Left cardiac atrium (tissue), 4 donors: ENCODE data around the gene PSRC1. TPM values are rescaled to one million over a fixed set of nuclear protein-coding genes. Genes with fewer than 3 reads are reported as not detected.

Source experiments
- ATAC-seq, 2 donors: fragments of 200-7000 bp; cut with Tn5 transposase; one replicate each; pipeline ENCODE4 v1.9.1; 2020; ENCODE audit warnings: mild to moderate bottlenecking in 2 of 2, moderate library complexity in 2 of 2
- DNase-seq: peaks from one replicate; pipeline ENCODE4 v3.0.0-alpha.2; 2020
- intact Hi-C, 2 donors: fragments of 100-400 bp; cut with DNase I; formaldehyde crosslinking; loops; one replicate each; pipeline versions ENCODE4 v1.14.1 to v1.15.1; 2022 to 2023
- total RNA-seq, 2 donors: library from RNA; stranded (reverse); fragmentation: NEBNext Ultra II Directional; extraction: Animal tissue kit (Norgen Biotek cat#: 25700); gene quantifications; one replicate each; pipeline ENCODE4 v1.2.1, GENCODE V29; 2021
- donor health status: DM: no; HTN: yes; CAD: no.
- donor health status: DM: no; HTN: yes; CAD: no; lungs with severe emphysema.
- donor health status: DM: yes; HTN: yes; CAD: no.
- donor health status: Dilated cardiomyopathy.

PSRC1 gene
- total RNA-seq, 2 donors from 2014 or later = 2.3 to 2.5 TPM

- DNase-seq = no peak
- intact Hi-C loops = loop anchor here in 1 of 2 donors (5.0 to 10.0 kb wide), 2 partner anchors 133 to 270 kb away; partner anchors contain the start of genes GPR61 and SORT1
- ATAC-seq = no peak
These were observed 18.6 kb downstream of the PSRC1 start for GRCh38 chr1:109264379-109264755.

GRCh38 chr1:109263597-109264378 lies 19.2 kb downstream of the PSRC1 start:
- peak; percentile 84 to 89 for ATAC-seq
- intact Hi-C loops = loop anchor here in 1 of 2 donors (5.0 to 10.0 kb wide), 2 partner anchors 134 to 271 kb away; partner anchors contain the start of genes GPR61 and SORT1
- peak; percentile 87 for DNase-seq

- DNase-seq = no peak
- intact Hi-C loops = loop anchor here in 1 of 2 donors (5.0 to 10.0 kb wide), 2 partner anchors 134 to 272 kb away; partner anchors contain the start of genes GPR61 and SORT1
- ATAC-seq = peak in 1 of 2 donors; percentile 16
These were observed 19.7 kb downstream of the PSRC1 start for GRCh38 chr1:109263234-109263596.

- intact Hi-C loops = loop anchor here in 1 of 2 donors (5.0 to 10.0 kb wide), 2 partner anchors 135 to 272 kb away; partner anchors contain the start of genes GPR61 and SORT1
- DNase-seq = no peak
- ATAC-seq = no peak
These were observed 20.5 kb downstream of the PSRC1 start for GRCh38 chr1:109262231-109263055.

GRCh38 chr1:109261578-109261977 lies 21.4 kb downstream of the PSRC1 start:
- ATAC-seq = no peak
- no peak for DNase-seq
- intact Hi-C loops = loop anchor here in 1 of 2 donors (5.0 to 10.0 kb wide), 2 partner anchors 136 to 273 kb away; partner anchors contain the start of genes GPR61 and SORT1

GRCh38 chr1:109261006-109261405 lies 21.9 kb downstream of the PSRC1 start:
- DNase-seq = no peak
- intact Hi-C loops = loop anchor here in 1 of 2 donors (5.0 to 10.0 kb wide), 2 partner anchors 136 to 274 kb away; partner anchors contain the start of genes GPR61 and SORT1
- no peak for ATAC-seq

GRCh38 chr1:109259674-109260557 lies 23.0 kb downstream of the PSRC1 start:
- DNase-seq = no peak
- intact Hi-C loops = loop anchor here in 1 of 2 donors (5.0 to 10.0 kb wide), 2 partner anchors 137 to 275 kb away; partner anchors contain the start of genes GPR61 and SORT1
- no peak for ATAC-seq

GRCh38 chr1:109258481-109259466 lies 24.2 kb downstream of the PSRC1 start:
- DNase-seq = peak; percentile 27
- intact Hi-C loops = no loop called here
- no peak for ATAC-seq

GRCh38 chr1:109257682-109258421 lies 25.1 kb downstream of the PSRC1 start:
- intact Hi-C loops = no loop called here
- DNase-seq (peak; percentile 12), ATAC-seq (no peak)

- ATAC-seq (no peak), DNase-seq (no peak)
- intact Hi-C loops = no loop called here
These were observed 25.8 kb downstream of the PSRC1 start for GRCh38 chr1:109256971-109257681.

- ATAC-seq (no peak), DNase-seq (no peak)
- intact Hi-C loops = no loop called here
These were observed 26.9 kb downstream of the PSRC1 start for GRCh38 chr1:109256085-109256484.

- DNase-seq = no peak
- intact Hi-C loops = no loop called here
These were observed 27.3 kb downstream of the PSRC1 start for GRCh38 chr1:109255678-109256077.

GRCh38 chr1:109255097-109255651 lies 27.8 kb downstream of the PSRC1 start:
- DNase-seq (no peak), ATAC-seq (no peak)
- intact Hi-C loops = no loop called here

More at GRCh38 chr1:109255678-109256077, 27.3 kb downstream of the PSRC1 start:
- no peak for ATAC-seq

GRCh38 chr1:109254621-109255096 lies 28.3 kb downstream of the PSRC1 start:
- ATAC-seq = peak in 1 of 2 donors; percentile 1
- DNase-seq = no peak
- intact Hi-C loops = loop anchor here in 1 of 2 donors (5.0 kb wide), 1 partner anchor 47 kb away; no protein-coding TSS in a partner anchor

GRCh38 chr1:109253803-109254620 lies 28.9 kb downstream of the PSRC1 start:
- peak; percentile 53 to 62 for ATAC-seq
- intact Hi-C loops = loop anchor here in 1 of 2 donors (5.0 kb wide), 1 partner anchor 47 kb away; no protein-coding TSS in a partner anchor
- DNase-seq = no peak
